Keratinocyte (primary cell): ENCODE results near the gene GLP2R.

Experiments
- EZH2 ChIP-seq: IDR thresholded peaks from one replicate; pipeline ENCODE4 v1.6.1; 2012; ENCODE audit warnings: inconsistent platforms, mild to moderate bottlenecking, low read length, moderate library complexity
- TF ChIP-seq, protein P1 (sequence below), 3 experiments: IDR thresholded peaks in 1 of 3; conservative IDR thresholded peaks in 1 of 3; optimal IDR thresholded peaks in 1 of 3; 2 replicates in 2 of 3; 3 replicates in 1 of 3; pipeline versions ENCODE3 to v1.5.1; 2011; ENCODE audit warnings: low read length in 3 of 3, mild to moderate bottlenecking in 3 of 3, moderate library complexity in 2 of 3, control low read depth in 1 of 3, inconsistent platforms in 1 of 3; ENCODE audit not compliant: insufficient read depth in 2 of 3; ENCODE audit errors: extremely low read depth in 1 of 3

DNA sequence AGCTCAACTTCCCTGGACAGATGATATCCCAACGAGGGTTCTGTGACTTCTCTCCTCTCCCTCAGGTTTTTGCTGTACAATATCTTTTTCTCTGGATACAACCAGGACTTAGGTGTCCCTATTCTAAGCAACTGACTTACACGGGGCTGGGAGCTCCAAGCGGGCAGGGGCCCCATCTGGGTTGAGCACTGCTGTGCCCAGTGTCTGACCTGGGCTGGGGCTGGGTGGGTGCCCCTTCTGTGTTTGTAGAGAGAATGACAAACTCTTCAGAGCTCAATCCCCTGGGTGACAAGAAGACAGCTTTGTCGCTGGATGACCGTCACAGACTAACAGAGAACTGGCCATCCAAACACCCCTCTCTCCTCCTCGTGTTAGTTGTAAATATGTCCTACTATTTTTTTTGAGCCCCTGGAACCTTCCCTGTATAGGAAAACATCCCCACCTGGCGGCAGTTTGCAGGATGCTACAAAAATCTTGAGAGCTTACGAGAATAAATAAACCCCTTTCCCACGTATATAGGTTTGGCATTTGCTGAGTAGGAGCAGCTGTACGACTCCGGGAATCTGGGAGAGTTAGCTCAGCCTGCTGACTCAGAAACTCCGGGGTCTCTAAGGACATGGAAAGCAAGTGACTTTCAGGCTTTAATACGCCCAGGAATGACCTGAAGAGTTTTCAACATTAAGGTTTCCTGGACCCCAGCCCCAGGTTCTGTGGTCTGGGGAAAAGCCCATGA lies 103.0 kb downstream of the GLP2R start:
- TF ChIP-seq, protein P1, sequence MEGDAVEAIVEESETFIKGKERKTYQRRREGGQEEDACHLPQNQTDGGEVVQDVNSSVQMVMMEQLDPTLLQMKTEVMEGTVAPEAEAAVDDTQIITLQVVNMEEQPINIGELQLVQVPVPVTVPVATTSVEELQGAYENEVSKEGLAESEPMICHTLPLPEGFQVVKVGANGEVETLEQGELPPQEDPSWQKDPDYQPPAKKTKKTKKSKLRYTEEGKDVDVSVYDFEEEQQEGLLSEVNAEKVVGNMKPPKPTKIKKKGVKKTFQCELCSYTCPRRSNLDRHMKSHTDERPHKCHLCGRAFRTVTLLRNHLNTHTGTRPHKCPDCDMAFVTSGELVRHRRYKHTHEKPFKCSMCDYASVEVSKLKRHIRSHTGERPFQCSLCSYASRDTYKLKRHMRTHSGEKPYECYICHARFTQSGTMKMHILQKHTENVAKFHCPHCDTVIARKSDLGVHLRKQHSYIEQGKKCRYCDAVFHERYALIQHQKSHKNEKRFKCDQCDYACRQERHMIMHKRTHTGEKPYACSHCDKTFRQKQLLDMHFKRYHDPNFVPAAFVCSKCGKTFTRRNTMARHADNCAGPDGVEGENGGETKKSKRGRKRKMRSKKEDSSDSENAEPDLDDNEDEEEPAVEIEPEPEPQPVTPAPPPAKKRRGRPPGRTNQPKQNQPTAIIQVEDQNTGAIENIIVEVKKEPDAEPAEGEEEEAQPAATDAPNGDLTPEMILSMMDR (optimal IDR thresholded peaks at IDR 0.05 in 1 of 3, IDR thresholded peaks at IDR 0.05 in 1 of 3, conservative IDR thresholded peaks at IDR 0.05 in 1 of 3; ENCODE audit: extremely low read depth in 1 of 3, insufficient read depth in 2 of 3, low read length in 3 of 3), result peak; percentile 22 to 41 (median 26)
- no peak for TF ChIP-seq EZH2
